DMS114 treated with DMSO at 0.1 percent for 48 hours (cell line): ENCODE results near the gene OR4F3.
"Not testable (repeated sequence)": the region's sequence is repeated elsewhere in the genome, so short reads cannot be mapped to it uniquely, and the experiment has no call there.

Source experiments
- DNase-seq: peaks from one replicate; lab custom pipeline; 2025; ENCODE audit not compliant: unreplicated experiment; lab: John Stamatoyannopoulos, UW

OR4F3 gene

GRCh38 chr5:181366968-181367367 is at the start of gene OR4F3:
Gene OR4F3, plus strand, starts transcription at chr5:181367268.
- DNase-seq = not testable (repeated sequence)
